Measurements from ENCODE around the gene GNAZ.

GNAZ gene

DNA sequence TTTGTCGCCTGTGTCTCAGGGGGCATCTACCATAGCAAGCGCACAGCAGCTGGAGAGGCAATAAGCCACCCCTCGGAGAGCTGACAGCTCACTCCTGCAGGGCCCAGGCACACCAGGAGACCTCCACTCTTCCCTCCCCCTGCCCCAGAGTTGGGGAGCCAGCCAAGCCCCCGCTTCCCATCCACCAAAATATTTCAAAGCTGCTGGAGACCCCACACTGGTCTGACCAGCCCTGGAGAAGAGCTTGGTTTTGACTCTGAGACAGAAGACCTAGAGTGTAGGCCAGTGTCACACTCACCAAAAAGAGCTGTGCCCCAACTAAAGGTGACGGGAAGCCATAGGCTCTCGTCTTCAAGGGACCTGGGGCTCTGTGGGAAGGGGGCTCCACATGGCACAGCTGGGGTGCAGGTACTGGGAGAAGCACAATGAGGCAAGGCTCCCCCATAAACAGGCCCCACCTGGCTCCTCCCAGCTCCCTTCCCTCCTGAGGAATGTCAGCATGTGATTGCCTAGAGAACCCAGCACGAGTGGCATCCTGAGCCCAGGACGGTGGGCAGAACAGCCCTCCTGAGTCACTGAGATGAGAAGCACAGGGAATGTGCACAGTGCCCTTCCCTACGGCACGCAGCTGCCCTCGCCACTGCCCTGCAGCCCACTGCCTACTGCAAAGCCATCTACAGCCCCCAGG is 5.8 kb upstream of the GNAZ start:
- Histone ChIP-seq H3K9me3 (ENCODE audit: insufficient read depth, low read length) (no peaks in the 10 kb centered on the region), H3K27ac (ENCODE audit: low read depth, low read length) (no peak overlapping the region), H4K20me1 (ENCODE audit: low read depth, low read length) (no peaks in the 10 kb centered on the region), H3K4me3 (ENCODE audit: insufficient read depth, low read length, poor library complexity, severe bottlenecking) (no peak overlapping the region), H3F3A (ENCODE audit: insufficient read depth) (no peaks in the 10 kb centered on the region), H3K79me2 (ENCODE audit: insufficient read depth, low read length) (no peaks in the 10 kb centered on the region), H3K27me3 (ENCODE audit: low read length) (no peaks in the 10 kb centered on the region), H2AFZ (ENCODE audit: low read depth, low read length, severe bottlenecking) (no peak overlapping the region), H3K9me2 (replicated peaks; ENCODE audit: insufficient read depth, low read length) (no peaks in the 10 kb centered on the region), H3K36me3 (ENCODE audit: low read length) (no peaks in the 10 kb centered on the region), H3K9ac (ENCODE audit: low read length) (no peak overlapping the region), H3K4me2 (ENCODE audit: low read depth, low read length, poor library complexity, severe bottlenecking) (no peak overlapping the region)
- TF ChIP-seq EZH2phosphoT487 (conservative IDR thresholded peaks at IDR 0.05; ENCODE audit: low read length) (no peak), CTCF (IDR thresholded peaks at IDR 0.05; ENCODE audit: insufficient read depth, low read length, poor library complexity, severe bottlenecking) (no peak)

DNA sequence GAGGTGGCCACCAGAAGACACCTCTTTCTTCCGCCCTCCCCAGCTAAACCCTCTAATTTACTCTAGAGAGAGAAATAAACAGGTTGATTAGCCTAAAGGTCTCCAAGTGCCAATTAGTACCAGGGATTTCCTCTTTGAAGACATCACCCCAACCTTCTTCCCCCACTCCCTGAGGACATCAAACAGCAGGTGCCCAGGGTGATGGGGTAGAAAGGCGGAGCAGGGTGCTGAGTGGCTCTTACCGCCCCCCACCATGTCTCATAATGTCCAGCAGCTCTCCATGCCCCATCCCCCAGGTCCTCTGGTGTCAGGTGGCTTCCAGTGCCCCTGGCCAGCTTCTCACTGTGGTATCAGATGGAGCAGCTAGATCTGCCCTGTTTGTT is 5.3 kb upstream of the GNAZ start:
- Histone ChIP-seq H3K9me2 (replicated peaks; ENCODE audit: insufficient read depth, low read length) (no peaks in the 10 kb centered on the region), H3K27ac (ENCODE audit: low read depth, low read length) (no peak overlapping the region), H2AFZ (ENCODE audit: low read depth, low read length, severe bottlenecking) (no peak overlapping the region), H3K79me2 (ENCODE audit: insufficient read depth, low read length) (no peaks in the 10 kb centered on the region), H3K9ac (ENCODE audit: low read length) (no peak overlapping the region), H3K36me3 (ENCODE audit: low read length) (no peaks in the 10 kb centered on the region), H3K4me2 (ENCODE audit: low read depth, low read length, poor library complexity, severe bottlenecking) (no peak overlapping the region), H3K27me3 (ENCODE audit: low read length) (no peaks in the 10 kb centered on the region), H4K20me1 (ENCODE audit: low read depth, low read length) (no peaks in the 10 kb centered on the region), H3K9me3 (ENCODE audit: insufficient read depth, low read length) (no peaks in the 10 kb centered on the region), H3K4me3 (ENCODE audit: insufficient read depth, low read length, poor library complexity, severe bottlenecking) (no peak overlapping the region), H3F3A (ENCODE audit: insufficient read depth) (no peaks in the 10 kb centered on the region)
- TF ChIP-seq EZH2phosphoT487 (conservative IDR thresholded peaks at IDR 0.05; ENCODE audit: low read length): no peak
- TF ChIP-seq CTCF (IDR thresholded peaks at IDR 0.05; ENCODE audit: insufficient read depth, low read length, poor library complexity, severe bottlenecking): no peak

DNA sequence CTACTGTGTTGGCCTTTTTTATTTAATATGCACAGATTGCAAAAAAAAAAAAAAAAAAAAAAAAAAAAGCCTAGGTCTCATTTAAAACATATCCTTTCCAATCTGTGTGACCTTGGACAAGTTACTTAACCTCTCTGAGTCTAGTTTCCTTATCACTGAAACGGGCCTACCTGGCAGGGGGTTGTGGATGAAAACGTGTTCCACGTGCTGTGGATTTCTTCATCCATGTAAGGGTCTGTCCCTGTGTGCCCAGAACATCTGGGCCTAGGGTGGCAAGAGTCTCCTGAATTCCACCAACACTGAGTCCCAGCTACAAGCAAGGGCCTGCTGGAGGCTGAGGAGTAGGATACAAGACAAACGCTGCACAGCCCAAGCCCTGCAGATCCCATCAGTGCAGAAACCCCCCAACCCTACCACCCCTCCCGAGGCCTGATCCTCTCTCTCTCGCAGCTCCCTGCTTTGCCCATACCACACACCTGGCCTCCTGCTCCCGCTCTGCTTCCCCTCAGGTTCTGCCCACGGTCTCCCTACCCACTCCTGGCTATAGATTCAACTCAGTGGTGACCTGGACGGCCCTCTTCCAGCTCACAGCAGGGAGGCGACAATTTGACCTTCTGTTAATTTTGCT is 4.7 kb upstream of the GNAZ start:
- H3K27ac ChIP-seq (ENCODE audit: low read depth, low read length): peak overlapping the region; percentile 30
- no peaks in the 10 kb centered on the region for H3K9me3 ChIP-seq (ENCODE audit: insufficient read depth, low read length)
- no peak overlapping the region for H3K4me3 ChIP-seq (ENCODE audit: insufficient read depth, low read length, poor library complexity, severe bottlenecking)
- H3K9ac ChIP-seq (ENCODE audit: low read length): no peak overlapping the region; the same call in 1 of the 2 replicates
- H3K36me3 ChIP-seq (ENCODE audit: low read length): no peaks in the 10 kb centered on the region
- H4K20me1 ChIP-seq (ENCODE audit: low read depth, low read length): no peaks in the 10 kb centered on the region
- H3K79me2 ChIP-seq (ENCODE audit: insufficient read depth, low read length): no peaks in the 10 kb centered on the region
- no peaks in the 10 kb centered on the region for H3K27me3 ChIP-seq (ENCODE audit: low read length)
- peak overlapping the region; percentile 15 for H3K4me2 ChIP-seq (ENCODE audit: low read depth, low read length, poor library complexity, severe bottlenecking)
- TF ChIP-seq EZH2phosphoT487 (conservative IDR thresholded peaks at IDR 0.05; ENCODE audit: low read length): no peak
- TF ChIP-seq CTCF (IDR thresholded peaks at IDR 0.05; ENCODE audit: insufficient read depth, low read length, poor library complexity, severe bottlenecking): no peak
- no peaks in the 10 kb centered on the region for H3F3A ChIP-seq (ENCODE audit: insufficient read depth)
- no peaks in the 10 kb centered on the region for H3K9me2 ChIP-seq (replicated peaks; ENCODE audit: insufficient read depth, low read length)
- H2AFZ ChIP-seq (ENCODE audit: low read depth, low read length, severe bottlenecking): no peak overlapping the region

All from SU-DHL-6 (cell line).